Choroid plexus epithelial cell (primary cell): Measurements from ENCODE around the gene G0S2.
A peak's percentile ranks its signal among the peaks of the same experiment; 100 is the strongest.

ENCODE experiments used
- DNase-seq: peaks from one replicate; pipeline ENCODE4 v3.0.0-alpha.2; 2010; ENCODE audit warnings: low read depth
- H3K4me3 ChIP-seq: 2 replicates; pipeline ENCODE4 v1.5.1; 2011; ENCODE audit warnings: low read depth, mild to moderate bottlenecking, control low read depth, low read length, moderate library complexity
- CTCF ChIP-seq: conservative IDR thresholded peaks from 2 replicates; pipeline ENCODE4 v1.5.1; 2011; ENCODE audit warnings: low read depth, mild to moderate bottlenecking, control low read depth, inconsistent platforms, low read length, moderate library complexity

G0S2 gene

GRCh38 chr1:209674957-209675564, at the start of gene G0S2:
Gene G0S2 (plus strand): TSS chr1:209675412. CDS start chr1:209675685, 273 bp downstream.
- peak within 1 kb of the TSS; percentile 61 for H3K4me3 ChIP-seq
- DNase-seq: peak; percentile 50
- TF ChIP-seq CTCF: no peak

DNA sequence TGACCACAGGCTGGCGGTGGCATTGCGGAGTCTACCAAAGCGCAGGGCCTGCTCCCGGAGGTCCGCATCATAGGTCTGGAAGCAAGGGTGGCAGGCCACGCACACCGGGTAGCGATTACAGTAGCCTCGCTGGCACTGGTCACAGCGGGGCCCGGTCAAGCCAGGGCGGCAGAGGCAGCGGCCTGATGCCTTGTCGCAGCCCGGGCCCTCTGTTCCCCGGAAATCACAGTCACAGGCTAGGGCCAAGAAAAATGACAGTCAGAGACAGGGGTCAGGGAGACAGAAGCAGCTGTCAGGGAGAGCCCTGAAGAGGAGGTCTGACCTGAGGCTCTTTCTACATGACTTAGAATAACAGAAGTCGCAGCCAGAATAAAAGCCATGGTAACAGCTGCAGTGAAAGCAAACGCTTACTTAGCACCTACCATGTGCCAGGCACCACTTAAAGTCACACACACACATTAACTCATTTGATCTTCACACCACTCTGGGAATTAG, 49.4 kb upstream of the G0S2 start:
- H3K4me3 ChIP-seq: no peak overlapping the region
- peak; percentile 47 for DNase-seq
- TF ChIP-seq CTCF: no peak

GRCh38 chr1:209626346-209627026, 48.7 kb upstream of the G0S2 start:
- DNase-seq: no peak
- H3K4me3 ChIP-seq: no peak overlapping the region
- TF ChIP-seq CTCF: no peak

DNA sequence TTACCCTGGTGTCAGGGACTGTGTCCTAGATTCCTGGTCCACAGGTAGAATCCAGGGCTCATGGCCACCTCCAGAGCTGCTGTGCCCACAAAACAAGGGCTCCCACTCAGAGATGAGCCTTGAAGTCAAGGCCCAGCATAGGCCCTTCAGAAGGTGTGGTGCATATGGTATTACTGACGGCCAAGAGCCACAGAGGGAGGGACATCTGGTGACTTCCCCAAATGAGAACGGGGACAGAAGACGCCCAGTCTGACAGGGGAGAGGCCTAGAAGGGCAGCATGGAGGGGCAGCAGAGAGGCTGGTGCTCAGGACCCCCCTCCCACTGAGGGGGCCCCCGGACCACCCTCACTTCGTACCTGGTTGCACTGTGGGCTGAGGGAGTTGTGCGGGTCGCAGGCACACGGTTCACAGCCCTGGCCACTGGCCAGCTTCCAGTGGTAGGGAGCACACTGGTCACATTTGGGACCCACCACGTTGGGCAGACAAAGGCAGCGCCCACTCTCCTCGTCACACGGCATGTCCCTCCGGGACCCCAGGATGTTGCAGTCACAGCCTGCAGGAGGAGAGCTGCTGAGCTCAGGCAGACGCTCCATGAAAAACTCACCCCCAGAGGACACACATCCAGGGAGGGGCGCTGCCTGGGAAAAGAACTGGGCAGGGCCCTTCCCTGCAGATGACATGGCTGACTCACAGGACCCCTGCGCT, 48.0 kb upstream of the G0S2 start:
- no peak for TF ChIP-seq CTCF
- no peak overlapping the region for H3K4me3 ChIP-seq
- DNase-seq: no peak

DNA sequence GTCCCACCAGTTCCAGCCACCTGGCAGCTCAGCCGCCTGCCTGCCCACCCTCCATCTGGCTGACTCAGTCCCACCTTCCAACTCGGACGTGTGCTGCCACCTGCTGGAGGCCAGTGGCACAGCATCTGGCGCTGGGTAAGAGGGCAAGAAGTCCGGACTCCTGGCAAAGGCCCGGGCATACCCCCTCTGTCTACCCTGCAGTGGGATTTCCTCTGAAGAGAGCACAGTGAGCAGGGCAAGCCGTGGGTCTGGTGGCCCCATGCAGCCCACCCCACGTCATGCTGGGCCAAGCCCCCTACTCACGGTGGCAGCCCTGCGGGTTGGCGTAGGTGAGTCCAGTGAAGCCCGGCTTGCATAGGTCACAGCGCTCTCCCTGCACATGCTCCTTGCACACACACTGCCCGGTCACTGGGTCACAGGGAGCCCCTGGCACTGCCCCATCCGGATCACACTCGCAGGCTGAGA, 47.4 kb upstream of the G0S2 start:
- peak; percentile 98 for TF ChIP-seq CTCF
- no peak overlapping the region for H3K4me3 ChIP-seq
- peak; percentile 79 for DNase-seq

DNA sequence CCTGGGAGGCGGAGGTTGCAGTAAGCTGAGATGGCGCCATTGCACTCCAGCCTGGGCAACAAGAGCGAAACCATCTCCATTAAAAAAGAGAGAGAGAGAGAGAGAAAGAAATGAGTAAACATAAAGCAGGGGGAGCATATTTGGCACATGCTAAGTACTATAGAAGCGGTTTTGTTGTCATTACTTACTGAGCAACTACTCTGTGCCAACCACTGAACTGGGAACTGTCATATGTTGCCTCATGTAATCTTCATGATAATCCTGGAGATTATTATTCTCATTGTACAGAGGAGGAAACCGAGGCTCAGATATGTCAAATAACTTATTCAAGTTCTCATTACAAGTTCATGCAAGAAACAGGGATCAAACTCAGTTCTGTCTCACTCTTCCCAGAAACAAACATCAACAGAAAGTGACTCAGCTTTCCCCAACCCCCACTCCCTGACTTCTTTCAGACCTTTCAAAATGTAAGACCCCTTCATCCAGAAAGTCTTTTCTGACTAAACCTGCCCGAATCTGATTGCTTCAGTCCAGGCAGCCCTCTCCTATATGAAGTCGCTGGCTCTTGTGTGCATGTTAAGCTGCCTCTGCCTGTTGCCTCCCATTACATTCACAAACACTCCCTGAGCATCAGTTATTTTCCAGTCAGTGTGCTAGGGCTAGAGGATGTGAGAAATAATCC, 46.5 kb upstream of the G0S2 start:
- no peak for TF ChIP-seq CTCF

More for the DNA sequence above, 46.5 kb upstream of the G0S2 start:
- H3K4me3 ChIP-seq: no peak overlapping the region
- no peak for DNase-seq
